Stimulated activated naive CD8-positive, alpha-beta T cell treated with anti-CD3 and anti-CD28 coated beads, Interleukin-15, Interleukin-2, amounts not matched to agents 100 ng/mL and 50 ng/mL, for 24 hours (primary cell): ENCODE data around the gene GPC6.

Source experiments
- H3K27ac Mint-ChIP-seq: one replicate; pipeline ENCODE4 v1.8.0; 2021; ENCODE audit warnings: mild to moderate bottlenecking, mixed read lengths
- H3K27me3 Mint-ChIP-seq: one replicate; pipeline ENCODE4 v1.8.0; 2021; ENCODE audit warnings: mixed read lengths
- H3K36me3 Mint-ChIP-seq: one replicate; pipeline ENCODE4 v1.8.0; 2021; ENCODE audit warnings: low read depth, mixed read lengths
- H3K4me1 Mint-ChIP-seq: one replicate; pipeline ENCODE4 v1.8.0; 2021; ENCODE audit warnings: low read depth, mixed read lengths
- H3K4me3 Mint-ChIP-seq: one replicate; pipeline ENCODE4 v1.8.0; 2021; ENCODE audit warnings: mild to moderate bottlenecking, mixed read lengths
- H3K9me3 Mint-ChIP-seq: one replicate; pipeline ENCODE4 v1.8.0; 2021; ENCODE audit warnings: mixed read lengths

GPC6 gene

GRCh38 chr13:94239135-94239534 is 1012.5 kb downstream of the GPC6 start:
- H3K27ac Mint-ChIP-seq, result peak overlapping the region; percentile 85

GRCh38 chr13:94242554-94242953 is 1015.9 kb downstream of the GPC6 start:
- H3K4me3 Mint-ChIP-seq, result no peak overlapping the region
- H3K27ac Mint-ChIP-seq, result no peak overlapping the region
- peaks cover 39% of the 10 kb centered on the region for H3K4me1 Mint-ChIP-seq
- H3K36me3 Mint-ChIP-seq, result no peaks in the 10 kb centered on the region
- no peaks in the 10 kb centered on the region for H3K27me3 Mint-ChIP-seq
- peaks cover 4% of the 10 kb centered on the region for H3K9me3 Mint-ChIP-seq

More at GRCh38 chr13:94239135-94239534, 1012.5 kb downstream of the GPC6 start:
- peaks cover 55% of the 10 kb centered on the region for H3K4me1 Mint-ChIP-seq
- no peaks in the 10 kb centered on the region for H3K9me3 Mint-ChIP-seq
- H3K36me3 Mint-ChIP-seq, result no peaks in the 10 kb centered on the region
- no peak overlapping the region for H3K4me3 Mint-ChIP-seq
- H3K27me3 Mint-ChIP-seq, result no peaks in the 10 kb centered on the region

GRCh38 chr13:94243551-94243950 is 1016.9 kb downstream of the GPC6 start:
- peaks cover 37% of the 10 kb centered on the region for H3K4me1 Mint-ChIP-seq
- H3K9me3 Mint-ChIP-seq, result peaks cover 4% of the 10 kb centered on the region
- H3K36me3 Mint-ChIP-seq, result no peaks in the 10 kb centered on the region
- H3K27me3 Mint-ChIP-seq, result no peaks in the 10 kb centered on the region
- H3K4me3 Mint-ChIP-seq, result no peak overlapping the region
- H3K27ac Mint-ChIP-seq, result no peak overlapping the region

GRCh38 chr13:94246495-94246894 is 1019.9 kb downstream of the GPC6 start:
- H3K27me3 Mint-ChIP-seq, result no peaks in the 10 kb centered on the region
- H3K36me3 Mint-ChIP-seq, result no peaks in the 10 kb centered on the region
- H3K9me3 Mint-ChIP-seq, result peaks cover 4% of the 10 kb centered on the region
- no peak overlapping the region for H3K4me3 Mint-ChIP-seq
- peaks cover 34% of the 10 kb centered on the region for H3K4me1 Mint-ChIP-seq
- no peak overlapping the region for H3K27ac Mint-ChIP-seq

- H3K36me3 Mint-ChIP-seq, result no peaks in the 10 kb centered on the region
- H3K4me3 Mint-ChIP-seq, result no peak overlapping the region
- peaks cover 29% of the 10 kb centered on the region for H3K4me1 Mint-ChIP-seq
- H3K27me3 Mint-ChIP-seq, result peaks cover 4% of the 10 kb centered on the region
- H3K27ac Mint-ChIP-seq, result peak overlapping the region; percentile 80
- peaks cover 4% of the 10 kb centered on the region for H3K9me3 Mint-ChIP-seq
These were observed 1021.3 kb downstream of the GPC6 start for GRCh38 chr13:94247890-94248289.

GRCh38 chr13:94248454-94249228 is 1022.0 kb downstream of the GPC6 start:
- Mint-ChIP-seq H3K4me3 (peak overlapping the region; percentile 6), H3K36me3 (no peaks in the 10 kb centered on the region)

GRCh38 chr13:94249512-94249911 is 1022.9 kb downstream of the GPC6 start:
- Mint-ChIP-seq H3K4me3 (no peak overlapping the region), H3K9me3 (peaks cover 4% of the 10 kb centered on the region), H3K36me3 (no peaks in the 10 kb centered on the region), H3K27ac (peak overlapping the region; percentile 74), H3K4me1 (peaks cover 21% of the 10 kb centered on the region), H3K27me3 (peaks cover 4% of the 10 kb centered on the region)

More at GRCh38 chr13:94248454-94249228, 1022.0 kb downstream of the GPC6 start:
- peak overlapping the region; percentile 80 for H3K27ac Mint-ChIP-seq
- peaks cover 4% of the 10 kb centered on the region for H3K27me3 Mint-ChIP-seq
- peaks cover 4% of the 10 kb centered on the region for H3K9me3 Mint-ChIP-seq
- peaks cover 21% of the 10 kb centered on the region for H3K4me1 Mint-ChIP-seq

GRCh38 chr13:94251831-94252608 is 1025.4 kb downstream of the GPC6 start:
- Mint-ChIP-seq H3K9me3 (peaks cover 4% of the 10 kb centered on the region), H3K27ac (no peak overlapping the region), H3K4me3 (no peak overlapping the region), H3K4me1 (peaks cover 21% of the 10 kb centered on the region), H3K36me3 (no peaks in the 10 kb centered on the region), H3K27me3 (peaks cover 4% of the 10 kb centered on the region)

- H3K9me3 Mint-ChIP-seq, result no peaks in the 10 kb centered on the region
- no peaks in the 10 kb centered on the region for H3K36me3 Mint-ChIP-seq
- no peak overlapping the region for H3K4me3 Mint-ChIP-seq
- no peak overlapping the region for H3K27ac Mint-ChIP-seq
- peaks cover 4% of the 10 kb centered on the region for H3K27me3 Mint-ChIP-seq
- peaks cover under 1% of the 10 kb centered on the region for H3K4me1 Mint-ChIP-seq
These were observed 1028.1 kb downstream of the GPC6 start for GRCh38 chr13:94254737-94255136.

GRCh38 chr13:94256721-94257120 is 1030.1 kb downstream of the GPC6 start:
- no peaks in the 10 kb centered on the region for H3K9me3 Mint-ChIP-seq
- H3K4me1 Mint-ChIP-seq, result no peaks in the 10 kb centered on the region
- H3K4me3 Mint-ChIP-seq, result no peak overlapping the region
- no peaks in the 10 kb centered on the region for H3K36me3 Mint-ChIP-seq
- peaks cover 4% of the 10 kb centered on the region for H3K27me3 Mint-ChIP-seq
- no peak overlapping the region for H3K27ac Mint-ChIP-seq

GRCh38 chr13:94259984-94260383 is 1033.4 kb downstream of the GPC6 start:
- H3K36me3 Mint-ChIP-seq, result no peaks in the 10 kb centered on the region
- H3K27me3 Mint-ChIP-seq, result no peaks in the 10 kb centered on the region
- H3K9me3 Mint-ChIP-seq, result no peaks in the 10 kb centered on the region
- H3K4me1 Mint-ChIP-seq, result no peaks in the 10 kb centered on the region
- no peak overlapping the region for H3K27ac Mint-ChIP-seq
- no peak overlapping the region for H3K4me3 Mint-ChIP-seq

GRCh38 chr13:94261163-94261562 is 1034.6 kb downstream of the GPC6 start:
- Mint-ChIP-seq H3K4me3 (no peak overlapping the region), H3K36me3 (no peaks in the 10 kb centered on the region), H3K9me3 (no peaks in the 10 kb centered on the region), H3K4me1 (no peaks in the 10 kb centered on the region), H3K27me3 (no peaks in the 10 kb centered on the region), H3K27ac (no peak overlapping the region)

GRCh38 chr13:94263038-94263437 is 1036.4 kb downstream of the GPC6 start:
- Mint-ChIP-seq H3K27me3 (no peaks in the 10 kb centered on the region), H3K9me3 (no peaks in the 10 kb centered on the region), H3K27ac (no peak overlapping the region), H3K4me3 (no peak overlapping the region), H3K36me3 (no peaks in the 10 kb centered on the region), H3K4me1 (no peaks in the 10 kb centered on the region)

GRCh38 chr13:94267581-94268366 is 1041.2 kb downstream of the GPC6 start:
- Mint-ChIP-seq H3K27ac (no peak overlapping the region), H3K36me3 (no peaks in the 10 kb centered on the region), H3K9me3 (no peaks in the 10 kb centered on the region), H3K4me3 (no peak overlapping the region), H3K27me3 (no peaks in the 10 kb centered on the region), H3K4me1 (no peaks in the 10 kb centered on the region)

- H3K9me3 Mint-ChIP-seq, result no peaks in the 10 kb centered on the region
- no peaks in the 10 kb centered on the region for H3K27me3 Mint-ChIP-seq
- H3K27ac Mint-ChIP-seq, result no peak overlapping the region
- H3K4me1 Mint-ChIP-seq, result no peaks in the 10 kb centered on the region
- H3K4me3 Mint-ChIP-seq, result no peak overlapping the region
- H3K36me3 Mint-ChIP-seq, result no peaks in the 10 kb centered on the region
These were observed 1042.1 kb downstream of the GPC6 start for GRCh38 chr13:94268661-94269060.
